Mesangial cell (primary cell): ENCODE measurements around the gene SRRM3. TPM values are rescaled to one million over a fixed set of nuclear protein-coding genes. Genes with fewer than 3 reads are reported as not detected.

Experiments
- total RNA-seq: library from RNA; depleted of rRNA; stranded (reverse); fragments of >200 nt; gene quantifications from 2 replicates; pipeline ENCODE4 v1.2.3, GENCODE V29; 2015

SRRM3 gene
- 0.13 and 0.16 TPM in 2 replicates for total RNA-seq

GRCh38 chr7:76201732-76202665 is at the start of gene SRRM3:
Gene SRRM3 (plus strand): TSS chr7:76201896. CDS start chr7:76235067, 33,171 bp downstream.

GRCh38 chr7:76302347-76303201 is 100.9 kb downstream of the SRRM3 start, which contains the start of gene HSPB1:
Gene HSPB1 (plus strand): TSS chr7:76302673. CDS start chr7:76302713, 40 bp downstream.

Other genes starting within 250 kb of the SRRM3 start
- 14.7 and 17.0 TPM in 2 replicates for gene TMEM120A, start 207.3 kb upstream of the SRRM3 start, total RNA-seq
- gene STYXL1, start 153.9 kb upstream of the SRRM3 start, total RNA-seq: 31.2 and 47.1 TPM in 2 replicates
- gene MDH2, start 153.8 kb upstream of the SRRM3 start, total RNA-seq: 120 and 146 TPM in 2 replicates
- gene HSPB1, start 100.8 kb downstream of the SRRM3 start, total RNA-seq: 511 and 631 TPM in 2 replicates
- 56.7 and 71.5 TPM in 2 replicates for gene YWHAG, start 157.1 kb downstream of the SRRM3 start, total RNA-seq
- gene SSC4D, start 207.8 kb downstream of the SRRM3 start, total RNA-seq: 3.1 and 21.9 TPM in 2 replicates
- 1.5 and 3.9 TPM in 2 replicates for gene ZP3, start 223.1 kb downstream of the SRRM3 start, total RNA-seq